ENCODE data around the gene RILPL1.

DNA sequence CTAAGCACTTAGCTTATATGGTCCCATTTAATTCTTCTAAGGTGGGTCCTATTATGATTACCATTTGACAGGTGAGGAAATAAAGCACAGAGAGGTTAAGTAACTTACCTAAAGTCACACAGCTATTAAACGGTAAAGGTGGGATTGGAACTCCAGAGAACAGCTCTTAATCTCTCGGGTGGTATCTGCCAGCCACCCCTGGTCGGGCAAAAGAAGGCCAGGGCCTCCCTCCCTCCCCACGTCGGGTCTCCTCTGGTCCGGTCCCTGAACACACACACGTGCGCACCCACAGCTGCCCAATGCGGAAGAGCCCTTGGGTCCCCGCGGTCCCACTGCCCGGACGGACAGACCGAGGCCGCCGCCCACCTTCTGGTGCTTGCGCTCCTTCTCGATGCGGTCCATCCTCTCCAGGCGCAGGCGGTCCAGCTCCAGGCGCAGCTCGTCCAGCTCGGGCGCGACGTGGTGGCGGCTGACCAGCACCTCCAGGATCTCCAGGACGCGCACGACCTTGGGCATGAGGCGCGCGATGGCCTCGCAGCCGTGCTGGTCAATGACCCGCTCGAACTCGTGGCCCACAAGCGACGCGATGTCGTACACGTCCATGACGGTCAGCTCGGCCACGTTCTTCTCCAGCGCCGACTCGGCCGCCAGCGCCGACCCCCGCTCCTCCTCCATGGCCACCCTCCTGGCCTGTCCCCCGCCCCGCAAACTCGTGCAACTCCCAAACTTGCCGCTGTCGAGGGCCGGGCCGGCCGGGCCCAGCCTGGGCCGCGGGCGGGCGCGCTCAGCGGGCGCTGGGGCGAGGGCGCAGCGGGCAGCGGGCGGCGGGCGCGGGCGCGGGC is 490 bp downstream of the RILPL1 start:
- TF ChIP-seq CTCF (IDR thresholded peaks at IDR 0.05 in 2 of 3, conservative IDR thresholded peaks at IDR 0.05 in 1 of 3; ENCODE audit: control insufficient read depth in 2 of 3, extremely low read depth in 1 of 3, insufficient read depth in 1 of 3, low read depth in 3 of 3, low read length in 3 of 3): no peak
- no peak for TF ChIP-seq EP300 (IDR thresholded peaks at IDR 0.05; ENCODE audit: borderline replicate concordance in 1 of 2, control insufficient read depth in 1 of 2, low read depth in 2 of 2, low read length in 2 of 2)
- TF ChIP-seq, protein P1, sequence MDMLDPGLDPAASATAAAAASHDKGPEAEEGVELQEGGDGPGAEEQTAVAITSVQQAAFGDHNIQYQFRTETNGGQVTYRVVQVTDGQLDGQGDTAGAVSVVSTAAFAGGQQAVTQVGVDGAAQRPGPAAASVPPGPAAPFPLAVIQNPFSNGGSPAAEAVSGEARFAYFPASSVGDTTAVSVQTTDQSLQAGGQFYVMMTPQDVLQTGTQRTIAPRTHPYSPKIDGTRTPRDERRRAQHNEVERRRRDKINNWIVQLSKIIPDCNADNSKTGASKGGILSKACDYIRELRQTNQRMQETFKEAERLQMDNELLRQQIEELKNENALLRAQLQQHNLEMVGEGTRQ (IDR thresholded peaks at IDR 0.05; ENCODE audit: borderline replicate concordance, low read depth, low read length): no peak
- TF ChIP-seq, protein P2, sequence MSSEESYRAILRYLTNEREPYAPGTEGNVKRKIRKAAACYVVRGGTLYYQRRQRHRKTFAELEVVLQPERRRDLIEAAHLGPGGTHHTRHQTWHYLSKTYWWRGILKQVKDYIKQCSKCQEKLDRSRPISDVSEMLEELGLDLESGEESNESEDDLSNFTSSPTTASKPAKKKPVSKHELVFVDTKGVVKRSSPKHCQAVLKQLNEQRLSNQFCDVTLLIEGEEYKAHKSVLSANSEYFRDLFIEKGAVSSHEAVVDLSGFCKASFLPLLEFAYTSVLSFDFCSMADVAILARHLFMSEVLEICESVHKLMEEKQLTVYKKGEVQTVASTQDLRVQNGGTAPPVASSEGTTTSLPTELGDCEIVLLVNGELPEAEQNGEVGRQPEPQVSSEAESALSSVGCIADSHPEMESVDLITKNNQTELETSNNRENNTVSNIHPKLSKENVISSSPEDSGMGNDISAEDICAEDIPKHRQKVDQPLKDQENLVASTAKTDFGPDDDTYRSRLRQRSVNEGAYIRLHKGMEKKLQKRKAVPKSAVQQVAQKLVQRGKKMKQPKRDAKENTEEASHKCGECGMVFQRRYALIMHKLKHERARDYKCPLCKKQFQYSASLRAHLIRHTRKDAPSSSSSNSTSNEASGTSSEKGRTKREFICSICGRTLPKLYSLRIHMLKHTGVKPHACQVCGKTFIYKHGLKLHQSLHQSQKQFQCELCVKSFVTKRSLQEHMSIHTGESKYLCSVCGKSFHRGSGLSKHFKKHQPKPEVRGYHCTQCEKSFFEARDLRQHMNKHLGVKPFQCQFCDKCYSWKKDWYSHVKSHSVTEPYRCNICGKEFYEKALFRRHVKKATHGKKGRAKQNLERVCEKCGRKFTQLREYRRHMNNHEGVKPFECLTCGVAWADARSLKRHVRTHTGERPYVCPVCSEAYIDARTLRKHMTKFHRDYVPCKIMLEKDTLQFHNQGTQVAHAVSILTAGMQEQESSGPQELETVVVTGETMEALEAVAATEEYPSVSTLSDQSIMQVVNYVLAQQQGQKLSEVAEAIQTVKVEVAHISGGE (CRISPR knock-in tag; IDR thresholded peaks at IDR 0.05): no peak
- TF ChIP-seq BACH1 (IDR thresholded peaks at IDR 0.05; ENCODE audit: borderline replicate concordance): no peak
- no peak for TF ChIP-seq ZNF274 (IDR thresholded peaks at IDR 0.05; ENCODE audit: insufficient read depth, insufficient read length)
- TF ChIP-seq HCFC1 (IDR thresholded peaks at IDR 0.05; ENCODE audit: low read length): no peak
- no peak for TF ChIP-seq MXI1 (IDR thresholded peaks at IDR 0.05; ENCODE audit: low read depth, low read length)
- no peak for TF ChIP-seq SMC3 (IDR thresholded peaks at IDR 0.05; ENCODE audit: borderline replicate concordance, low read length)

All from GM12878 (cell line).